GM19468 (cell line): ENCODE measurements around the gene UBE2E3.

ENCODE experiments used
- ATAC-seq: cut with Tn5 transposase; IDR thresholded peaks from one replicate; pipeline ENCODE4 v1.9.1; 2021; ENCODE audit warnings: mild to moderate bottlenecking, moderate library complexity, moderate number of reproducible peaks; ENCODE audit not compliant: unreplicated experiment; ENCODE audit errors: extremely low read depth

The UBE2E3 gene

DNA sequence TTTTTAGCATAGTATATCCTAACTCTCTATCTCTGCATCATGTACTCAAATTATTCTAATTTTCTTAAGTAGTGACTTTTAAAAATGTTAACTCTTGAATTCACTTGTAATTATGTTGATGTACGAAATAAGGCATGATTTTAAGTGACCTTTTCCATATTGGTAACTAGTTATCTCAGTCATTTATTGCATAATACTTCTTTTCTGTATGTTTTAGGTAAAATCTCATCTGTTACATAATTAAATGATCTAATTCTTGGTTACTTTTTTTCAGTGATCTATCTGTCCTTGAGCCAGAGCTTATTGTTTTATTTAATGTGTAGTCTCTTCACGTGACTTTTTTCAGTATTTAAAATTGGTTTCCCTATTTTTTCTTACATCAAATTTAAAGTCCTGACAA is 4.8 kb upstream of the UBE2E3 start:
- ATAC-seq, result no peak

DNA sequence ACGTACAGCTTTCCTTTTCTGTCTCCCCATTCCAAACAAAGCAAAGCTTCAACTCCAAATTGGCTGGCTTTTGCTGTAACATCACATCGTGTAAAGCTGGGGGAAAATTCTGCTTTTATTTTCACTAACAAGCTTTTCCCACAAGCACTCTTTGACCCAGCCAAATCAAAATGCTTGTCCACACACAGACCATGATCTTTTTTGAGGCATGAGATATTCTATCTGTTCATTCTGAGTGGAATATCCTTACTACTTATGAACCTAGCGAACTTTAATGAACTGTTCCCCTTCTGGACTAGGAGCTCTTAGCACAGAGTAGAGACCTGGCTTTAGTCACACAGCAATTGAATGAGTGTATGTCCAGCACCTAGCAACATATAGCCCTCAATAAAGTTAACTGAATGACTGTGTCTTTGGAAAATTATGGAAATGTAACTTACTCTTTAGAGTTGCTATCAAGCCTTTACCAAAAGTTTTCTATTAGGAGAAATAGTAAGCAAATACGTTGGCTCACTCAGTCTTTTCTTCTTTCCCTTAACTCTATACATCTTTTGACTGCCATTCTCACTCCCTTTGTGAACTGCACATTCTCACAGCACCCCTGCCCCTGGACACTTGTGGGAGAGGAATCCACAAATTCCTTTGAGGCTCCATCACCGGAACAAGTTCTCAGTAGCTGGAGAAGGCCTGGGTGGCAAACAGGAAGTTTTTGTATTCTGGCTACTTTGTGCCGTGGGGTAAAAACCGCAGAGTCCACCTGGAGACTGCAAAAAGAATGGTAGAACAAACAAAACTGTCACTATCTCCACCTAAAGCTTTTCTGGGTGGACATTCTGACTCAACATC is 1.3 kb upstream of the UBE2E3 start:
- ATAC-seq, result no peak

DNA sequence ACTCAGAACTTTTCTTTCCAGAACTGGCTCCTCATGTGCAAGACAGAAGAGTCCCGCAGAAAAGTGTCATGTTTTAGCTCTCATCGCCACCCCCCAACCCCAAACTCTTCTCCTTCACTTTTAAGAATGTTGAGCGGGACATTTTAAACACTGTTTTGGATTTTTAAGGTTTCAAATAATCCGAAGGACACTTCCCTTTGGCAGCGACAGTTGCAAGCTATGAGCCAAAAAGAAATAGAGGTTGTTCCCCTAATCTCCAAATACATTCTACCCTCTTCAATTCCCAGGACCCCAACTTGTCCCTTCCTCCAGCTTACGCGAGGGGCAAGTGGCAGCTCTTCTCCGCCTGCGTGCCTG is 678 bp upstream of the UBE2E3 start:
- ATAC-seq, result no peak

DNA sequence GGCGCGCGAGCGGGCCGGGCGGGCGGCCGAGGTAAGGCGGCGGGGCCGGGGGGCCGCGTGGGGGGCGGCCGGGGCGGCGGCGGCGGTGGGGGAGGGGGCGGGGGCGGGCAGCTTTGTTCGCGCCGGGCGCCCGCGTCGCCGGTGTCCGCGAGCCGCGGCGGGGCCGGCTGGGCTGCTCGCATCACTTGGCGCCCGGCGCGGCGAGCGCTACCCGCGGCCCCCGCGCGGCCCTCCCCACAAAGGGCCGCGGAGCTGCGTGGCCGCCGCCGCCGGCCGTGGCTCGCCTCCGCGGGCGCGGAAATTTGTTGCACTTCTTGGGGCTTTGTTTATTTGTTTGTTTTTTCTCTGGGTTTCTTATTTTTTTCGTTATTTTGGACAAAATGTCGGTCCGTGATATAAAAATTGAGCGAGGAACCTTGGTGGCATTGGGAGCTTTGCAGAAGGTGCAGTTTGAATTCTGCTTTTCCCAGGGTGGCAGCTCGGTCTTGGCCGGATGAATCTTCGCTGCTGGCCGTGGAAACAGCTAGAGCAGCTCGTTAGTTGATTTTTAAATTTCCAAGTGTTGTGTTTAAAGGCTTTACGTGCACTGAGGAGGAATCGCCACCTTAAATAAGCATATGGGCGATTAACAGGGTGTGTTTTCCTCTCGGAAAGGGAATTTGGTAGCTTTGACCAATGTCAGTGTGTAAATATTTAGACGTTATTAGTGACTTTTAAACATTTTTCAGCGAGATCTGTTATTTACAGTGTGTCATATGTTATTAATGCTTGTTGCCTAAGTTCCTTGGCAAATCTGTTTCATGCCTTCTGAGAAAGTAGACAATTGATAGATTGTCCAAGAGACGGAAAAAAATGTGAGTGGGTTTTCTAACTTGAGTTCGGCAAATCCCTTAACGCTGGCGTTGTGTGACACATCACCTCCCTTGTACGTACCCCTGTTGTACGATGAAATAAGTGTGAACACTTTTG is 822 bp downstream of the UBE2E3 start:
- no peak for ATAC-seq

GRCh38 chr2:180983468-180984242 is 3.2 kb downstream of the UBE2E3 start:
- peak; percentile 22 for ATAC-seq

DNA sequence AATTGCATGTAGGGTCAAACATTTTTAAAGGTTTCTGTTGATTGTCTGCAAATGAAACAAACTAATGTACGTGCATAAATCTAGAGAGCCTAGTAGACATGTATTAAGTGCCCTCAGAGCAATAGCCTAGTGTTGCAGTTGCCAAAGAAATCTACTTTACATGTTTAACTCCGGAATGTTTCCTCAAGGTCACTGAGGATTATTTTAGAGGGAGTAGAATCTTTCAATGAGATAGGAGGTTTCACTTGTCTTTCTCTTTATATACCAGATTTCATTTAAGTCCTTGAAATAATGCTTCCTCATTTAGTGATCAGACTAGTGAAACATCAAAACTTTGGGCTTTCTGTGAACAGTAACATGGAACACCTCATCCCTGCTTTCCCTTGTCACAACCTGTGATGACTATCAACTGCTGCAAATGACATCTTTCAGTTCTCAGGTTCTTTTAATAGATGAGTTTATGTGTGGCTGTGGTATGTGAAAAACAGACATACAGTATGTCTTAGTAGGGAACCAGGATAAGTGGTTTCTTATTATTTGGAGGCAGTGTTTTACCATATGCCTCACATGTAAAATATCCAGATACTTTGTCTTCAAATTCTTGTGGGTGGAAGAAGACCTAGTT is 5.5 kb downstream of the UBE2E3 start:
- no peak for ATAC-seq

DNA sequence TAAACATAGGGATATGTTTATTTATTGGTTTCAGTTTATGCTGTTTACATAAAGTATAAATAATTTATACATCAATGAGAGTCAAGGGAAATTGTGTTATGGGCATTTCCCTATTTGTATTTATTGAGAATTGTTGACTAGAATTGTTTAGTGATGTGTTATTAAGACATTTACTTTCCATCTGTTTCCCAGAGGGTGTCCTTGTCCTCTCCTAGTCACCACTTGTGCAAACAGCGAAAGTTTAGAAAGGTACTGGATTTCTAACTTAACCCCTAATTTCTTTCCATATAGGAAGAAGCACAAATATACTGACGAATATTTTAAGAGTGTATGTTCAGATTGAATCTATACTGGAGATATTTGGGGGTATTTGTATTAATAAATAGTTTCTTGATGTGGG is 6.7 kb downstream of the UBE2E3 start:
- ATAC-seq, result no peak

DNA sequence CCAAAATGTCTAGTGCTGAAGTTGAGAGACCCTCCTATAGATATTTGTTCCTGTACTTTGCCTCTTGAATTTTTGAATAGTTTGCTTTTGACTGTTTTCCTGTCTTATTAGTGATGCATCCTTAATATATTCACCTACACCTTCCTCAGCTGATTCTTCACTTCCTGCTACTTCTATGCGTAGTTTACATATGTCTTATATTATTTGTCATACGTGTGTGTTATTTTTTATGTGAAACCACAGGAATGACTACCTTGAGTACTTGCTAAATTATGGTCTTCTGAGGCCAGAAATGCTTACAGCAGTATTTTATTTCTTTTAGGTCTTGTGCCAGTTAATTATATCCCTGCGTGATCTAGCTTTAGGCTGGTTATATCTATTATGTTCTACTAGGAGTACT is 9.9 kb downstream of the UBE2E3 start:
- ATAC-seq, result no peak

DNA sequence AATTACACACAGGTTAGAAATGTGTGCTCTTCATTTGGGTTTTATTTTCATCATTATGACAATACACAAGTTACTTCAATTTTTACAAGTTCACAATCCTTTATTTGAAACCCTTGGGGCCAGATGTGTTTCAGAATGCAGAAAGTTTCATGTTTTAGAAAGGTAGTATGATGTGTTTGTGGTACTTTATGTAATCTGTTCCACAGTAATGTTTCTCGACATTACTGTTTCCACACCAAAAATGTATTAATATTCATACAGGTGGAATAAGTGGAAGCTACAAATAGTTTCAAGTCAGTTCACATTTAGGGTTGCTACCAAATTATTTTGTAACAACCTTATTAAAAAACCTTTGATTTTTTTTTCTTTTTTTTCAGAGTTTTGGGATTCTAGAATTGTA is 10.4 kb downstream of the UBE2E3 start:
- no peak for ATAC-seq

DNA sequence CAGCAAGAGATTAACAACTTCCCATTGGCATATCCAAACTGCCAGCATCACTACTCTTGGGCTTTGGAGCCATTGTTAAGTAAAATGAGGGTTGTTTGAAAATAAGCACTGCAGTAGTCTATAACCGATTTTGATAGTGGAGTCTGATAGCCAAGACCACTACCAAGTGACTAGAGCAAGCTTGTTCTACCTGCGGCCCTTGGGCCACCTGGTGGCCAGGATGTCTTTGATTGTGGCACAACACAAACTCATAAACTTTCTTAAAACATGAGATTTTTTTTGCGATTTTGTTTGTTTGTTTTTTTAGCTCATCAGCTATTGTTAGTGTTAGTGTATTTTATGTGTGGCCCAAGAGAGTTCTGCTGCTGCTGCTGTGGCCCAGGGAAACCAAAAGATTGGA is 11.0 kb downstream of the UBE2E3 start:
- no peak for ATAC-seq

DNA sequence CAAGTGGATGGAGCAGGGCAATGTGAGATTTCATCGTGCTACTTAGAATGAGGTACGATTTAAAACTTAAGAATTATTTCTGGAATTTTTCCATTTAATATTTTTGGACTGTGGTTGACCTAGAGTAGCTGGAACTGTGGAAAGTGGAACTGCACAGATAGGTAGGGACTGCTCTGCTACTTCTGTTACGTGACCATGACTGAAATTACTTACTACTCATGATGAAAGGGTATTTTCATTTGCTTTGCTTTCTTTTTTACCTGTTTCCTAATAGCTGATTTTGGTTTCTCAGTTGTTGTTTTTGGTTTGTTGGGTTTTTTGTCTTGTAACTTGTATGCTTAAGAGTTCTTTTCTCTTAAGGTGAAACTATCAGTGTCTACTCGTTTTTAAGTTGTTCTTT is 11.4 kb downstream of the UBE2E3 start:
- peak; percentile 55 for ATAC-seq

DNA sequence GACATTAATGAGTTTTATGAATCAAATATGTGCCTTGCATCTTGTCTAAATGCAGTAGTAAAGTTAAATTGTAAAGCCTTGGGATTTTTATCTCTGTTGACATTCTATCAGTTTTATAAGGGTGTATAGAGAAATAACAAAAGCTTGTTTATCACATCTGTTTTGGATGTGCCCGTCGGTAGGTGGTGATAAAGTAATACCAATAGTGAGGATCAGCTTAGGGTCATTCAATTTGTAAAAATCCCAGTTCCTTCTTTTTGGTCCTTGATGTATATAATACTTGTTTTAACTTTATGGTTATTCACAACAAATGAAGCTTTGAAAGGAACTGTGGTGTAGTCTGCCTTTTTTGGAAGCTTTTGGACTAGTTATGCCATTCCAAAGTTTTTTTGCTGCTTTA is 12.6 kb downstream of the UBE2E3 start:
- no peak for ATAC-seq

DNA sequence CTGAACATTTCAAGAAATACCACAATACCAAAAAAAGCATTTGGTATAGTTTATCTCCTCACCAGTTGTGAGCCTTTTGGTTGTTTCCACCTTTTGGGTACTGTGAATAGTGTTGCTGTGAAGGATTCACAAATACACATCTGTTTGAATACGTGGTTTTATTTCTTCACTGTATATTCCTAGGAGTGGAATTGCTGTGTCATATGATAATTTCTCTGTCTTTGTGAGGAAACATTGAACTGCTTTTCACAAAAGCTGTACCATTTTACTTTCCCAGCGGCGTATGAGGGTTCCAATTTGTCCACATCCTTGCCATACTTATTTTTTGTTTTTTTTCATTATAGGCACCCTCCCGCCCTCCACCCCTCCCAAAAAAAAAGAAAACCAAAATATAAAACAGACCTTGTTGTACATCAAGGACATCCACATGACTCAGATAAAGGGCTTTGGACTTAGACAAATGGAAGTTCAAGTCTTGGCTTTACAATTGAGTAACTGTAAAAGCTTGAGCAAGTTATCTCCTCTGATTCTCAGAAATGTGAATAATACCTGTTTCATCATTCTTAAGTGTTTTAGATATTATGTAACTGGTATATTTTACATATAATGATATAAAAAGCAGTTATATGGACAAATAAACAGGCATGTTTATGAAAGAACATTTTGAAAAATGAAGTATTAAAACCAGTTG is 19.0 kb downstream of the UBE2E3 start:
- no peak for ATAC-seq

GRCh38 chr2:181004647-181005325 is 24.4 kb downstream of the UBE2E3 start:
- ATAC-seq, result no peak

GRCh38 chr2:181005326-181005655 is 24.9 kb downstream of the UBE2E3 start:
- ATAC-seq, result no peak

GRCh38 chr2:181005809-181006208 is 25.4 kb downstream of the UBE2E3 start:
- no peak for ATAC-seq

DNA sequence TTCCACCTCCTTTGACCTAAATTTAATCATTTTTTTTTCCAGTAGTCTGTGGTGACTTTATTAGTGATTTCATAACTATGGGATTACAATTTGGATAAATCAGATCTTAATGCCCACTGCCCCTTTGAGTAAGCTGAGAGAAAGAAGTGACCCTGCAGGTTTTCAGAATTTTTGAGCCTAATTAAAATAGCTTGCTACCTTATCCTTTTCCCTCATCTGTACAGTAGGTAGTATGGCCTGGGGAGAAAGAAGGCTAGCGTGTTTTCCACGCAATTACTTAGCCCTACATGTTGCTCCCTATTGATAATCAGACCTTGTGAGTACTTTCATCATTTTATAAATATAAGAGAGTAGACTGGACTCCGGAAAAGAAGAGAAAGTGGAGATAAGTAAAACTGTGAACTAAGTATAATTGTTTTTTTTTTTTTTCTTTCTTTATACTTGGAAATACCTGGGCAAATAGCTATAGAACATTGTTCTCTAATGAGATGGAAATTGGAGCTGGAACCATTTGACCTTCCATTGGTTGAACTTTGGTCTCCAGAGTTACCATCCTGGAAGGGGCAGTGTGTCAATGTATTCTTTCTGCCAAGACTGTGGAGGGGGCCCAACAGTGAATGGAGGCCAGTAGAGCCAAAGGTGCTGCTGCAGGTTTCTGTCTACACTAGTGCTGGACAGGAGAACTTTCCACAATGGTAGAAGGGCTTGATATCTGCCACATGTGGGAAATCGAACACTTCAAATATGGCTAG is 26.9 kb downstream of the UBE2E3 start:
- no peak for ATAC-seq

- no peak for ATAC-seq
These were observed 28.0 kb downstream of the UBE2E3 start for GRCh38 chr2:181008407-181008806.
